GM21447 (cell line): ENCODE data around the gene APCDD1L.
"Not testable (repeated sequence)": the region's sequence is repeated elsewhere in the genome, so short reads cannot be mapped to it uniquely, and the experiment has no call there.

Experiments used
- ATAC-seq: cut with Tn5 transposase; IDR thresholded peaks from one replicate; pipeline ENCODE4 v1.9.1; 2021; ENCODE audit not compliant: unreplicated experiment

The APCDD1L gene

DNA sequence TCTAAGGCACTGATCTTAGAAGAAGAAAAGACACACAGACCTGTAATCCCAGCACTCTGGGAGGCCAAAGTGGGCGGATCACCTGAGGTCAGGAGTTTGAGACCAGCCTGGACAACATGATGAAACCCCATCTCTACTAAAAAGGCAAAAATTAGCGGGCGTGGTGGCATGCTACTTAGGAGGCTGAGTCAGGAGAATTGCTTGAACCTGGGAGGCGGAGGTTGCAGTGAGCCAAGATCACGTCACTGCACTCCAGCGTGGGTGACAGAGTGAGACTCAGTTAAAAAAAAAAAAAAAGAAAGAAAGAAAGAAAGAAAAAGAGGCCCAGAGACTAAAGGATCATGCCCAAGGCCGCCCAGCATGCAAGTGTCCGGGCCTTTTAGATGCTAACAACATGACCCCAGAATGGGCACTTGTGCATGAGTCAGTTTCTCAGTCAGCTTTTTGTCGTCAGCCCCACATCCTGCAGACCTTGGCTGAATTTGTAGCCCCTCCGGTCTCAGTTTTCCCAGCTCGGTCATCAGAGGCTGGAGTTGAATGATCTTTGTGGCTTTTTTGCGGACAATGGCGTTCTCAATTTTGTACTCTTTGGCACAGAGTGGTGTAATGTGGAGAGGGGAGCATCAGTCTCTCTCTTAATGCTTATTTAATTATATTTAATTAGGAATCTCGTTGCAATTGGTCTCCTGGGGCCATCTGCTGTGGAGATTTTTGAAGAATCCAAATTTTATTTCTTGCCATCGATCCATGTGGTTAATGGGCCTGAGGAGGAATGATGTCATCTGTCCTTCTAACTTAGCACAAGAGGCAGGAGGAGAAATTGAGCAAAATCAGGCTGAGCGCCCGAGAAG, 30.6 kb upstream of the APCDD1L start:
- ATAC-seq, result no peak

DNA sequence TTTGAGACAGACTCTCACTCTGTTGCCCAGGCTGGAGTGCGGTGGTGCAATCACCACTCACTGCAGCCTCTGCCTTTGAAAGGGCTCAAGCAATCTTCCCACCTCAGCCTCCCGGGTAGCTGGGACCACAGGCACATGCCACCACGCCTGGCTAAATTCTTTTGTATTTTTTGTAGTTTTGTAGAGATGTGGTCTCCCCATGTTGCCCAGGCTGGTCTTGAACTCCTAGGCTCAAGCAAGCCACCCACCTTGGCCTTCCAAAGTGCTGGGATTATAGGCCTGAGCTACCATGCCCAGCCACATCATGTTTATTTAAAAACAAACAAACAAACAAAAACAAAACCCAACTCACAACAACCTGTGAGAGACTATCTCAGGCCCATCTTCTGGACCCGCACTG, 29.7 kb upstream of the APCDD1L start:
- ATAC-seq, result no peak

DNA sequence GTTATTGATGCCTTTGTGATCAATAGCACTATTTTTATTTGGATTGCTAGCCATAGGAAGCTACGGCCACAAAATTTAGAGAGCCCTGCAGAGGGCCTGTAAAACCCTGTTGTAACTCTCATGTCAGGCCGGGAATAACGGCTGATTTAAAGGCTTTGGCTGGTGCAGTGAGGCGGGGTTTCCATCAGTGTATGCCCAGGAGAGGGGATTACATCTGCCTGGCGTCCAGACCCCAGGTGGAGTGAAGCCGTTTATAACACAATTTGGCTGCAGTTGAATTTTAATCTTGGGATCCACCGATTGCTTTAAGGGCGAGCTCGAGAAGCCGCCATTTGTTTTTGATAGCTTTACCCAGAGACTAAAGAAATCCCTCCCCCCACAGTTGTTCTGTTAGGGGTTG, 29.1 kb upstream of the APCDD1L start:
- no peak for ATAC-seq

DNA sequence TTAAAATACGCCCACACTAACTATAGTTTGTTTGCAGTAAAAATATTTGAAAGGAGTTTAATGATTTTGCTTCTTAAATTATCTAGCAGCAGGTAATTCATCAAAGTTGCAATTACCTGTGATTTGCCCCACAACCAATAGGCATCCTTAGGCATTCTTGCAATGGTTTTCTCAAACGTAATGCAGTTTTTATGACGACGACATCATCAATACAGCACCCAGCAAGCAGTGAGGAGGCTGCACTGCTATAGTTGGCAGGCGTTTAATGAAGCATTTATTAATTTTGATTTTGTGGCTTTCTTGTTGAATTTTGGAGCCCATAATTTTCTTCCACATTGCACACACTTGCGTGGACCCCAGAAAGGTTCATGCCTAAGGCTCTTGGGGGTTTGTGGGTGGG, 28.1 kb upstream of the APCDD1L start:
- ATAC-seq, result no peak

DNA sequence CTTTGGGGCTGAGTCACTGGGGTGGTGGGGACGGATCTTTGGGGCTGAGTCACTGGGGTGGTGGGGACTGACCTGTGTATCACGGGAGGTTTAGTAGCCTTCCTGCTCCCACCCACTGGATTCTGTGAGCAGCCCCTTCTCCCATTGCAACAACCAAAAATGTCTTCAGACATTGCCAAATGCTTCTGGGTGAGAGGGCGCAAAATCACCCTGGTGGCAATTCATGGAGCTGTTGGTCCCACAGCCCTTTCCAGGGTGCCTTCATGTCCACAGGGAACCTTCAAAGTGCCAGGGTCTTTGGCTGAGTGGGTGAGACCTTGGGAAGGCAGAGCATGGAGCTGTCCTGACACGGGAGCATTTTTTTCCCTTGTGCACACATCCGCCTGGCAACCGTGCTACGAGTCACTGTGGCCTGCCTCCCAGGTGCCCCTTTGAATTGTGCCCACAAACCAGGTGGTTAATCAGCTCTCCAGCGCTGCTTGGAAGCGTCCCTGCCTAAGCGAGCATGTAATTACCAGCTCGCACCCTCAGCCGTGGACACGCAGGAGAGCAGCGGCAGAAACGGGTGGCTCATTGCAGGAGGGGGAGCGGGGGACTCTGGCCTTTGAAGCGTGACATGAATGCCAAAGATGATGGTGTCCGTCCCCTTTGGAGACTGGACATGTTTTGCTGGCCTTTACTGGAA, 27.4 kb upstream of the APCDD1L start:
- ATAC-seq, result no peak

DNA sequence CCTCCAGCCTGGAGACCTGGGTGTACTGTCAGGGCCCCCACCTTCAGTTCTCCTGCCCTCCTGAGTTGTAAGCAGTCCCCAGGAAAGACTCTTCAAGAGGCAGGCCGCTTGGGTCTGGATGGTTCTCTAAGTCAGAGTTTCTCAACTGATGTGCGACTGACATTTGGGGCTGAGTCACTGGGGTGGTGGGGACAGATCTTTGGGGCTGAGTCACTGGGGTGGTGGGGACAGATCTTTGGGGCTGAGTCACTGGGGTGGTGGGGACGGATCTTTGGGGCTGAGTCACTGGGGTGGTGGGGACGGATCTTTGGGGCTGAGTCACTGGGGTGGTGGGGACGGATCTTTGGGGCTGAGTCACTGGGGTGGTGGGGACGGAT, 26.8 kb upstream of the APCDD1L start:
- ATAC-seq, result not testable (repeated sequence)

DNA sequence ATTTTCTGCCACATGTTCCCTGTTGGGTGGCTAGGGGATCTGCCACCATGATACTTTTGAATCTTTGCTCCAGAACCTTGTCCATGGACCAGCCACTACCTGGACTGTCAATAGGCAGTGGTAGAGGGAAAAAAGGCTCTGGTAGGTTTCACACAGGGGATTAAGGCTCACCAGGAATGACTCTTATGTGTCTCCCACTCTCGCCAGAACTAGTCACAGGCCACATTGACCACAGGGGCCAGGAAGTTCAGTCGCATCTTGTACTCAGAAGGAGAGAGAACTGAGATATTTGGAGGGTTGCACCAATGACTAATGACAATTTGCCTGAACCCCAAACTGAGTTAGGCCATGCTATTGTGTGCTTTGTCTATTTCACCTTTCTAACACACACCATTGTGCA, 23.6 kb upstream of the APCDD1L start:
- no peak for ATAC-seq

DNA sequence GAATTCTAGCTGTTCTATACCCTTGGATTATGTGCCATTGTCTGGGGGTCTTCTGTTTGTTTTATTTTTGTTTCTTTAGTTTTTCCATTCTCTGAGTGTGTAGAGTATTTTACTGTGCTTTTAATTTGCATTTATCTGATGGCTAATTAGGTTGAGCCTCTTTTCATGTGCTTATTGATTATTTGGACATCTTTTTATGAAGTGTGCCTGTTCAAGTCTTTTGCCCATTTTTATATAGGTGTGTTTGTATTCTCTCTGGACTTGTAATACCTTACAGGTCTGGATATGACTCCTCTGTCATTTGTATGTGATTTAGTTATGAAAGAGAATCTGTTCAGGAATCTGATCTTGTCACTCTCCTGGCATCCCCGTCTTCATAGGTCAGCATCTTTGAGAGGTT, 22.6 kb upstream of the APCDD1L start:
- ATAC-seq, result no peak

DNA sequence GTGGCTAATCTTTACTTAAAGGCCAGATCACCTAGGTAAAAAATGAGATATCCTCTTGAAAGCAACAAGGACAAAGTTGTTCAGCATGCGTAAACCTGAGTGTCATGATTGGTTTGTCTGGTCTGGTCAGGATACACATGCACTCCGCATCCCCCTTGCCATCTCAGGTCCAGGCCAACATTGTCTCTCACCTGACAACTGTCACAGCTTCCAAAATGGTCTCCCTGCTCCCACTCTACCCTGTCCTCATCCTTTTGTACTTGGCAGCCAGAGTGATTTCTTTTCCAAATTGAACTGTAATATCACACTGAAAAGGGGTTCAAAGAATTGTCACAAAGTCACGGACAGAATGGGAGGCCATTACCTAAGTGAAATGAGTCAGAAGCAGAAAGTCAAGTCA, 21.1 kb upstream of the APCDD1L start:
- ATAC-seq, result no peak

DNA sequence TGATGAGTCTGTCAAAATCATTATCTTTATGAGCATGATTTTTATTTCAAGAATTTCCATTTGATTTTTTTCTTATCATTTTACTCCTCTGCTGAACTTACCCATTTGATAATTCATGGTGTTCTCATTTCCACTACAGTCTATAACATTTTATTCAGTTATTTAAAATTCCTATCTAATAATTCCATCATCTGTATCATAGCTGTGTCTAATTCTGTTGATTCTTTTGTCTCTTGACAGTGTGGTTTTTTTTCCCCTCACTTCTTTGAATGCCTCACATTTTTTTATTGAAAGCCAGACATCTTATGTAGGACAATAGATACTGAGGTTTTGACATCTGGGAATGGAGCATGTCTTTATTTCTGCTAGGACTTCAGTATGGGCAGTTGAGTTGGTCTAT, 16.5 kb upstream of the APCDD1L start:
- no peak for ATAC-seq

DNA sequence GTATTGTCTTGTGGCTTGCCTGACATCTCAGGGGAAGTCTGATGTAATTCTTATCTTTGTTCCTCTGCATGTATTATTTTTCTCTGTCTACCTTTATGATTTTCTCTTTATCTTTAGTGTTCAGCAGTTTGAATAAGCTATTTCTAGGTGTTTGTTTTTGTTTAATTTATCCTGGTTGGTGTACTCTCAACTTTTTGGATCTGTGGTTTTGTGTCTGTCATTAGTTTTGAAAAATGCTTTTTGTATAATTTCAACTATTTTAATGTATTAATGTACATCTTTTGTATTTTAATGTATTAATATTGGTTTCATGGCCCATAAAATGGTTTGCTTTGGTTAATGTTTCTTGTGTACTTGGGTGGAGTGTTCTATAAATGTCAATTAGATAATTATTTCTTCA, 15.9 kb upstream of the APCDD1L start:
- ATAC-seq, result no peak

DNA sequence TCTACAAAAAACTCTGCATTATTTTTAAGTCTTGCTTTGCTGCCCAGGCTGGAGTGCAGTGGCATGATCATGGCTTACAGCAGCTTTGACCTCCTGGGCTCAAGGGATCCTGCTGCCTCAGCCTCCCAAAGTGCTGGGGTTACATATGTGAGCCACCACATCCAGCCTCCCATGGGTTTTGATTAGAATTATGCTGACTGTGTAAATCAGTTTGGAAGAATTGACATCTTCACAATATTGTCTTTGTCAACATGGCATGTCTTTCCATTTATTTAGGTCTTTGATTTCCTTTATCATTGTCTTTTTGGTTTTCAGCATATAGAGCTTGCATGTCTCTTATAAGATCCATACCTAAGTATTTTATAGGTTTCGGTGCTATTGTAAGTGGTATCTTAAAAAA, 13.2 kb upstream of the APCDD1L start:
- no peak for ATAC-seq

DNA sequence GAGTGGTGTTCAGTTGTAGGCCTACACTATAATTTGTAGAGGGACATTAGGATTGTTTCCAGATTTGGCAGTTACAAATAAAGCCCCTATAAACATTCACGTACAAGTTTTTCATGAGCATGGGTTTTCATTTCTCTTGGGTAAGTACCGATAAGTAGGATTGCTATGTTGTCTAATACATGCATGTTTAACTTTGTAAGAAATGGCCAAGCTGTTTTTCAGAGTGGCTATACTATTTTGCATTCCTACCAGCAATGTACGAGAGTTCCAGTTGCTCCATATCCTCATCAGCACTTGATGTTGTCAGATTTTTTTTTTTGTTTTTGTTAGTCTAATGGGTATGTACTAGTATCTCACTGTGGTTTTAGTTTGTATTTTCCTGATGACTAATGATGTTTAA, 11.2 kb upstream of the APCDD1L start:
- no peak for ATAC-seq

DNA sequence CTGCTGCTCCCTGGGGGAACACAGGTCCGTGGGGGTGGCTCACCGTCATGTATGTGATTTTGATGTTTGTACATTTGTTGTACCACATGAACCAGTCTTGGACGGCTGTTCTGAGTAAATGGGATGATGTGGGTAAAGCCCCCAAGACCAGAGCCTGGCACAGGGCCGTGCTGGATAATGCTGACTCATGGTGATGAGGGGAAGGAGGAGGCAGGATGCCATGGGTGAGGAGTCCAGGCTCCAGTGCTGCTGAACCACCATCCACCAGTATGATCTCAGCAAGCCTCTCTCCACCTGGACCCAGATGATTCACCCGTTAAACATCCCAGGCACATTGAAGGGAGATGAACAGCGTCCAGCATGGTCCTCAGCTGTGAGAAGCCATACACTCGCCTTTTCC, 9.6 kb upstream of the APCDD1L start:
- no peak for ATAC-seq

DNA sequence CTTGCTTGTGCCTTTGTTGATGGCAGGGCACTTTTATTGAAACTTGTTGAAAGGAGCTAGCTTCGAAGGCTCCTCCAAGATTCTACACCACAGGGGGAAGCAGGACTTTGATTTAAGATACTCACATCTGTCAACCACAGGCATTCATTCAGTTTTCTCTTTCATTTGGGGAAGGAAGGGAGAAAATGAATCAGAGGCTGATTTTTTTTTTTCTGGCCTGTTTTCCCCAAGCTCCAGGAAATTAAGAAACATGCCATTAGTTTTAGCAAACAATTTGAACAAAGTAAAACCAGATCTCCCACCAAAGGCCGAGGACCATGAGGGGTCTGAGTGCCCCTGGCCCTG, 8.7 kb upstream of the APCDD1L start:
- ATAC-seq, result no peak

DNA sequence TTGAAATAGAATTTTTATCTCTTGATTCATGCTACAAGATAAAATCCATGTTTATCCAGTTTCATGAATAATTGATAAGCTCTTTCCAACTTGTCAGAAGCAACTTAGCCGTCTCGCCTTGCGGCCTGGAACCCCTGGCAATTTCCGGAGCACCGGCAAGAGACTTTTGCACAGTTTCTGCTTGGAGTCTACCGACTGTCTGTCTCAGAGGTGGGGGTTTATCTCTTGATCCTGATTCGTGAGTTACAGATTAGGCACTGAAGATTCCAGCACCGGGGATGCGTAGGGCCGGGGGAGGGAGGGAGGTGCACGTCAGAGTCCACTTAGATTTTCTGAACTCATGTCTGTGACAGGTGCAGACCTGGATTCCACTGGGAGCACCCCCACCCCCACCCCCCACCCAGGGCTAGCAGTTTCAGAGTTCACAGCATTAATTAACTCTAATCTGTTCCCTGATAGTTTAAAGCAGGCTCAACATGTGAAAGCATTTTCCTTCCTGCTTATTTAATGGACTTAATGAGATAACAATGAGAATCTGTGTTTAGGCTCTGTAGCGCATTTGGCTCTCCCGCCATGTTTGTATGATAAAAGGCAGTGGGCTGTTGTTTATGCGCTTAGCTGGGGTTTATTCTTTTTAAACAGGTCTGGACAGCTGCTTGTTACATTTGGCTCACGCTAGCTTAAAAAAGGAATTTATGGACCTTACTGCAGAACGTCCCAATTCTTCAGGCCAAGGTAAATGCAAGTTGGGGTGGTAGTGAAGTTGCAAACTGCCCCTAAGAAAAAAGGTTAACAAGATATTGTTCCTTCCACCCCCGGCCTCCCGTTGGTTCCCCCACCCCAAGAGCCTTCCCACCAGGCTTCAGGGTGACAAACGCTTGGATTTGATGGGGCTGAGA, 8.1 kb upstream of the APCDD1L start:
- ATAC-seq, result no peak

DNA sequence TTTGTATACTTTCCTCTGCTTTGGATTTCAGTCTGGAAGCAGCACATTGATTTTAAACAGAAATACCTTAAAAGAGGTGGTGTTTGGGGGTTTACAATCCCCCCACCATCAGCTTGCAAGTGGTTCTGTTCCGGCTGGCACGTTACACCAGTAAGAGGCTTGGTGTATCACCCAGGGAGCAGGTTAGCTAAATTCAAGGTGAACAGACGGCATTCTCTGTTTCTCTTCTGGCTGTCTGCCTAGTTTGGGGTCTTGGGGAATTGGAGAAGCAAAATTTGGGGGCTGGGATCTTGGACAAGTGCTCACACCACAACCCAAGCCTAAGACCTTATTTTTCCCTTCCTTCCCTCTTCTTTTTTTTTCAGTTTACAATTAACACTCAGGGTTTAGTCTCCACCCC, 7.5 kb upstream of the APCDD1L start:
- ATAC-seq, result no peak

DNA sequence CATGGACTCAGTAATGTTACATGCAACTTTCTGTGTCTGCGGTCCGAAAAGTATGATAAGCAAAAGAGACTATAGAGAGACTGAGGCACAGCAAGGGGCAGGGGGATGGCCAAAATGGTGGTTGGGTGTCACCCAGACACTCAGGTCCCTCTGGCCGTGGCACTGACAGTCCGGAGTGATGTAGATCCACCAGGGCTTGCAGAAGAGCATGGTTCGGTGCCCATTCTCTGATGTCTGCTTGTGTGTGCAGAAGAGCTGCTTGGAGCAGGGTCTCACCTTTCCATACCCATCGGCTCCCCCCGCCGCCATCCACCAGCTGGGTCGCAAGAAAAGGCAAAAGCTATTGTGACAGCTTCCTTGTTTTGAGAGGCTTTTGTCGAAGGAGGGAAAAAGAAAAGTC, 6.6 kb upstream of the APCDD1L start:
- ATAC-seq, result no peak

DNA sequence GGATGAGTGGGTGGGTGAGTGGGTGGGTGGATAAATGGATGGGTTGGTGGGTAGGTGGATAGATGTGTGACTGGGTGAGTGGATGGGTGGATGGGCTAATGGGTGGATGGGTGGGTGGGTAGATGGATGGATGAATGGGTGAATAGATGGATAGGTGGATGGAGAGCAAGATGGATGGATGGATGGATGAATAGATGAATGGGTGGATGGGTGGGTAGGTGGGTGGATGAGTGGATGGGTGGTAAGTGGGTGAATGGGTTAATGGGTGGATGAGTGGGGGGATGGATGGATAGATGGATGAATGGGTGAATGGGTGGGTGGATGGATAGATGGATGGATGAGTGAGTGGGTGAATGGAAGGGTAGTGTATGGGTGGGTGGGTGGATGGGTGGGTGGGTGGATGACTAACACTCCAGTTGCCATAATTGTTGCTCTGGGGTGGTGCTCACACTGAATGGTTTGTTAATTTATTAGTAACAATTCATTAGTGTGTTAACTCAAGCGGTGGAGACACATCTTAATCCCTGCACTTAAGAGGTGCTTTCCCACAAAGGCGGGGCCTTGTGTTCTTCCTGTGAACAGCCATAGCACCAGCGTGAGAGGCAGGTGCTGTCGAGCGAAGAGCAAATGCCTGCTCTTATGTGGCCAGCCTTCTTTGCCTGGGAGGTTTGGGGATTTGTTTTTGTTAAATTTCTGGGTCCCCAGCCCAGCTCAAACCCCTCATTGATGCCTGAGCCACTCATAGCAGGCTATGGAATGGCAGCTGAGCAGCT, 4.9 kb upstream of the APCDD1L start:
- ATAC-seq, result no peak

DNA sequence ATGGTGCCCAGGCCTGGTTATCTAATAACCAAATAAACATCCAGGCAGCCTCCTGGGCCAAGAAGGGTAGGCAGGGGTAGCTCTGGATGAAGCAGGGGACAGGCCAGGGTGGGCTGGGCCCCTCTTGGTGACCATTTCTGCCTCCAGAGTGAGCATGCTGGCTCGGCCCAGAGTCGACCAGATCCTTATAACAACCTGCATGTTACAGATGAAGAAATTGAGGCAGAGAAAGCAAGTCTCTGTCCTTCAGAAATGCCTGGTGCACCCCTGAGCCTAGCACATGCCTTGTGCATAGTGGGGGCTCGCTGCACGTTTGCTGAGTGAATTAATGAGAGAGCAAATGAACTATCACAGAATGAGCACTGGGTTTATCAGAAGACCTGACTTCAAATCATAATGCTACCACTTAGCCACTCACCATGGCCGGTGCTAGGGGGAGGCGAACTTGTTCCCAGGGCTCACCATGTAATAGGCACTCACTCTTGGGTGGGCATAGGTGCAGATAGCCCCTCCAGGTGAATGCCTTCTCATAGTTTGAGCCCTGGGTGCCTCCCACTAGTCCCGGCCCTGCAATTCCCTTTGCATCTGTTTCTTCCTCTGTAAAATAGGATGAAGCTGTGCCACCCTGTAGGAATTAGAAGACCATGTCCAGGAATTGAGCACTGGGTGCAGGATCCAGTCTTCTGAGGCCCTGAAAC, 3.8 kb upstream of the APCDD1L start:
- ATAC-seq, result no peak
